ENCODE results near the gene CHIC2. TPM values are rescaled to one million over a fixed set of nuclear protein-coding genes. Genes with fewer than 3 reads are reported as not detected.

The CHIC2 gene
- total RNA-seq, 6 experiments from 2014 or later = 8.4 to 22.9 (median 15.3) TPM

GRCh38 chr4:54041100-54041499 is 23.3 kb downstream of the CHIC2 start:
- Histone ChIP-seq H3K27me3 (no peaks in the 10 kb centered on the region), H3K27ac (no peak overlapping the region), H3K4me1 (no peaks in the 10 kb centered on the region), H3K9me3 (no peaks in the 10 kb centered on the region), H3K4me3 (no peak overlapping the region), H3K36me3 (peaks cover 0 to 3% (median 0%) of the 10 kb centered on the region in 4 donors)
- 91% methylated on average over 4 of the region's 4 CpGs for WGBS (ENCODE audit: insufficient coverage, low coverage, low lambda C conversion rate, missing lambda C conversion rate)
- intact Hi-C loops (cut with DNase I) = no loop called here
- no peak for DNase-seq
- no peak for ATAC-seq
- TF ChIP-seq CTCF (IDR thresholded peaks at IDR 0.05) (no peak), POLR2A (IDR thresholded peaks at IDR 0.05) (no peak)

- Histone ChIP-seq H3K4me1 (no peaks in the 10 kb centered on the region), H3K27me3 (no peaks in the 10 kb centered on the region), H3K4me3 (no peak overlapping the region), H3K27ac (no peak overlapping the region), H3K9me3 (no peaks in the 10 kb centered on the region), H3K36me3 (peaks cover 0 to 3% (median 0%) of the 10 kb centered on the region in 4 donors)
- TF ChIP-seq POLR2A (IDR thresholded peaks at IDR 0.05) = no peak
- TF ChIP-seq CTCF (IDR thresholded peaks at IDR 0.05) = no peak
- 78% methylated on average over 3 of the region's 3 CpGs for WGBS (ENCODE audit: insufficient coverage, low coverage, low lambda C conversion rate, missing lambda C conversion rate)
- no peak for DNase-seq
- intact Hi-C loops (cut with DNase I) = no loop called here
- ATAC-seq = no peak
Measured at GRCh38 chr4:54038056-54038455, 26.3 kb downstream of the CHIC2 start.

GRCh38 chr4:54036184-54036583 is 28.2 kb downstream of the CHIC2 start:
- WGBS (ENCODE audit: insufficient coverage, low coverage, low lambda C conversion rate, missing lambda C conversion rate) = 93% methylated on average over 4 of the region's 4 CpGs
- Histone ChIP-seq H3K4me3 (no peak overlapping the region), H3K9me3 (no peaks in the 10 kb centered on the region), H3K36me3 (peaks cover 0 to 3% (median 0%) of the 10 kb centered on the region in 4 donors), H3K27me3 (no peaks in the 10 kb centered on the region), H3K4me1 (no peaks in the 10 kb centered on the region), H3K27ac (no peak overlapping the region)
- ATAC-seq (no peak), DNase-seq (no peak)
- intact Hi-C loops (cut with DNase I) = no loop called here
- TF ChIP-seq POLR2A (IDR thresholded peaks at IDR 0.05) (no peak), CTCF (IDR thresholded peaks at IDR 0.05) (no peak)

GRCh38 chr4:54032558-54033135 is 31.8 kb downstream of the CHIC2 start:
- no peaks in the 10 kb centered on the region for H3K9me3 ChIP-seq
- no peak overlapping the region for H3K4me3 ChIP-seq
- WGBS (ENCODE audit: insufficient coverage, low coverage, low lambda C conversion rate, missing lambda C conversion rate) = 70% methylated on average over 3 of the region's 3 CpGs
- H3K27me3 ChIP-seq = no peaks in the 10 kb centered on the region
- no peaks in the 10 kb centered on the region for H3K4me1 ChIP-seq
- TF ChIP-seq POLR2A (IDR thresholded peaks at IDR 0.05) (no peak), CTCF (IDR thresholded peaks at IDR 0.05) (no peak)
- no peak overlapping the region for H3K27ac ChIP-seq
- ATAC-seq = no peak
- DNase-seq = no peak
- intact Hi-C loops (cut with DNase I) = no loop called here
- peaks cover 0 to 3% (median 0%) of the 10 kb centered on the region in 4 donors for H3K36me3 ChIP-seq
